ENCODE measurements around the gene KDM4B.

KDM4B gene

GRCh38 chr19:5107432-5108122, 138.7 kb downstream of the KDM4B start:
- no peak overlapping the region for H3K4me3 ChIP-seq (ENCODE audit: low read depth in 1 of 2, low read length in 2 of 2)
- H3K4me1 ChIP-seq (ENCODE audit: insufficient read depth, low read length), result no peaks in the 10 kb centered on the region
- H3K9me3 ChIP-seq (ENCODE audit: insufficient read depth, low read length, severe bottlenecking), result no peaks in the 10 kb centered on the region
- ATAC-seq (ENCODE audit: insufficient read depth, low read depth) (no peak), DNase-seq (no peak)
- H2AFZ ChIP-seq (ENCODE audit: low read depth, low read length), result no peak overlapping the region
- TF ChIP-seq EZH2 (IDR thresholded peaks at IDR 0.05; ENCODE audit: borderline replicate concordance, low read depth, low read length, severe bottlenecking), result no peak
- no peak for TF ChIP-seq CTCF (IDR thresholded peaks at IDR 0.05; ENCODE audit: borderline replicate concordance, extremely low read depth, low read length, poor library complexity, severe bottlenecking)
- H3K9ac ChIP-seq (ENCODE audit: low read depth, low read length), result no peak overlapping the region
- H3K27me3 ChIP-seq (ENCODE audit: insufficient read depth, low read length, poor library complexity), result no peaks in the 10 kb centered on the region
- H3K36me3 ChIP-seq (ENCODE audit: insufficient read depth, low read length), result peaks cover 73% of the 10 kb centered on the region
- peaks cover 19% of the 10 kb centered on the region; the same call in 1 of the 2 replicates for H4K20me1 ChIP-seq (ENCODE audit: insufficient read depth, low read length)
- H3K79me2 ChIP-seq (ENCODE audit: insufficient read depth, low read length), result no peaks in the 10 kb centered on the region
- no peak overlapping the region for H3K27ac ChIP-seq (ENCODE audit: low read length)
- H3K4me2 ChIP-seq (ENCODE audit: insufficient read depth, low read length), result no peak overlapping the region

- DNase-seq (no peak), ATAC-seq (ENCODE audit: insufficient read depth, low read depth) (no peak)
- H3K9ac ChIP-seq (ENCODE audit: low read depth, low read length), result no peak overlapping the region
- H3K79me2 ChIP-seq (ENCODE audit: insufficient read depth, low read length), result no peaks in the 10 kb centered on the region
- no peaks in the 10 kb centered on the region for H3K4me1 ChIP-seq (ENCODE audit: insufficient read depth, low read length)
- no peak overlapping the region for H3K4me3 ChIP-seq (ENCODE audit: low read depth in 1 of 2, low read length in 2 of 2)
- H3K9me3 ChIP-seq (ENCODE audit: insufficient read depth, low read length, severe bottlenecking), result no peaks in the 10 kb centered on the region
- H3K27me3 ChIP-seq (ENCODE audit: insufficient read depth, low read length, poor library complexity), result no peaks in the 10 kb centered on the region
- no peak overlapping the region for H2AFZ ChIP-seq (ENCODE audit: low read depth, low read length)
- no peak for TF ChIP-seq EZH2 (IDR thresholded peaks at IDR 0.05; ENCODE audit: borderline replicate concordance, low read depth, low read length, severe bottlenecking)
- peaks cover 18% of the 10 kb centered on the region; the same call in 1 of the 2 replicates for H4K20me1 ChIP-seq (ENCODE audit: insufficient read depth, low read length)
- no peak overlapping the region for H3K27ac ChIP-seq (ENCODE audit: low read length)
- no peak overlapping the region for H3K4me2 ChIP-seq (ENCODE audit: insufficient read depth, low read length)
- peaks cover 71% of the 10 kb centered on the region for H3K36me3 ChIP-seq (ENCODE audit: insufficient read depth, low read length)
These were observed 139.2 kb downstream of the KDM4B start for GRCh38 chr19:5108123-5108596.

DNA sequence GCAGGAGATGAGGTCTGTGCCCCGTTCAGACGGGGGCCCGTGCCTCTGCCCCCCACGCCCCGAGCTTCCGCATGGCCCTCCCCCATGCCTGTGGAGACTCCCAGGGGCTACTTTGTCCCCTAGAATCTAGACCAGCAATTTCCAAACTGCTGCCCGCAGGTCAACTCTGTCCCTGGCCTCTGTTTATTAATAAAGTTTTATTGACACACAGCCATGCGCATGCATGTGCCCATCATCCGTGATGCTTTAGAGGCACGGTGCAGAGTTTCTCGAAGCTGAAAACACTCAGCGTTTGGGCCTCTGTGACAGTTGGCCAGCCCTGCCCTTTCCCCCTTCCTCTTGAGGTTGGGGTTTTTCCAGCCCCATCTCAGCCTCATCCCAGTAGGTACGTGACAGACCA, 140.0 kb downstream of the KDM4B start:
- peaks cover 71% of the 10 kb centered on the region for H3K36me3 ChIP-seq (ENCODE audit: insufficient read depth, low read length)

More for the DNA sequence above, 140.0 kb downstream of the KDM4B start:
- no peaks in the 10 kb centered on the region for H3K4me1 ChIP-seq (ENCODE audit: insufficient read depth, low read length)
- DNase-seq (no peak), ATAC-seq (ENCODE audit: insufficient read depth, low read depth) (no peak)
- H3K9me3 ChIP-seq (ENCODE audit: insufficient read depth, low read length, severe bottlenecking), result no peaks in the 10 kb centered on the region
- no peak overlapping the region for H3K27ac ChIP-seq (ENCODE audit: low read length)
- H3K27me3 ChIP-seq (ENCODE audit: insufficient read depth, low read length, poor library complexity), result no peaks in the 10 kb centered on the region
- peaks cover 11% of the 10 kb centered on the region; the same call in 1 of the 2 replicates for H4K20me1 ChIP-seq (ENCODE audit: insufficient read depth, low read length)
- no peak overlapping the region for H2AFZ ChIP-seq (ENCODE audit: low read depth, low read length)
- no peak overlapping the region for H3K4me3 ChIP-seq (ENCODE audit: low read depth in 1 of 2, low read length in 2 of 2)
- H3K4me2 ChIP-seq (ENCODE audit: insufficient read depth, low read length), result no peak overlapping the region
- no peak for TF ChIP-seq EZH2 (IDR thresholded peaks at IDR 0.05; ENCODE audit: borderline replicate concordance, low read depth, low read length, severe bottlenecking)
- no peak for TF ChIP-seq CTCF (IDR thresholded peaks at IDR 0.05; ENCODE audit: borderline replicate concordance, extremely low read depth, low read length, poor library complexity, severe bottlenecking)
- no peaks in the 10 kb centered on the region for H3K79me2 ChIP-seq (ENCODE audit: insufficient read depth, low read length)
- no peak overlapping the region for H3K9ac ChIP-seq (ENCODE audit: low read depth, low read length)

Measured in DND-41 (cell line).